NCI-H146 treated with DMSO at 0.1 percent for 48 hours (cell line): ENCODE results near the gene UST.
A peak's percentile ranks its signal among the peaks of the same experiment; 100 is the strongest.
"Not testable (repeated sequence)": the region's sequence is repeated elsewhere in the genome, so short reads cannot be mapped to it uniquely, and the experiment has no call there.

Experiments used
- DNase-seq: peaks from one replicate; lab custom pipeline; 2025; ENCODE audit not compliant: unreplicated experiment; lab: John Stamatoyannopoulos, UW

The UST gene

DNA sequence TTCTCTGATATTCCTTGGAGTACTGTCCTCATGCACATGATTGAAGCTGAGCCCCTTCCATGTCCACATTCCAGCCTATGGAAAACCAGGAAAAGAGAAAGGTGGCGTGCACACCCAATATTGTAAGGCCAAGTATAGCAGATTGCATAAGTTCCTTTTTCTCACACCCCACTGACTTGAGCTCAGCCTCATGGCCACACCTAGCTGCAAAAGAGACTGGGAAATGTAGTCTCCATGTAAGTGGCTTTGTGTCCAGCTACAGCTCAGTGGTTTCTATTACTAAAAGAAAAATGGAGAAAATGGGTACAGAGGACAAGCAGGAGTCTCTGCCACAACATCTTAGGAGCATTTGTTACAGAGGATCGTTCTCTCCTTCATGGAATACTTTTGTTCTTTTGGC is 10.8 kb upstream of the UST start:
- DNase-seq: no peak

DNA sequence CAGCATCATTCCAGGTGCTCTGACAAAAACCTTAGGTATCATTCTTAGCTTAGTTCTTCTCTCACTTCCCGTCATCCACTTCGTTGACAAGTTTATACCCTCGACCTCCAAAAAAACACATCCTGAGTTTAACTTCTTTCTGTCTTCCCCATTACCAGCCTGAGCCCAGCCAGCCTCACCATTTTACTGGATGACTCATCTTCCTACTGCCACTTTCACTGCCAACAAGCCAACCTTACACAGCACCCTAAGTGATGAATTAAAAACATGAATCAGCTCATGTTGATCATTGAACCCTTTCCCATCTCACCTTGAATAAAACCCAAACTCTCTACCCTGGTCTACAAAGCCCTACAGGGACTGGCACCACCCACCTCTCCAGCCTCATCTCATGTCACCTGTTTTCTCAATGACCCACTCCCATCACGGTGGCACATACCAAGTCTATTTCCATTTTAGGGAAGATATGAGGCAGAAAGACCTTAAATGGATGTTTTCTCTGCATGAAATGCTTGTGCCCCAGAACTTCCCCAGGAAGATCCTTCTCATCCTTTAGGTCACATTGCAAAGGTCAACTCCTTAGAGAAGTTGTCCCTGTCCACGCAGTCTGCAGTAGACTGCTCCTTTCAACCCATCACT is 9.9 kb upstream of the UST start:
- DNase-seq: no peak

DNA sequence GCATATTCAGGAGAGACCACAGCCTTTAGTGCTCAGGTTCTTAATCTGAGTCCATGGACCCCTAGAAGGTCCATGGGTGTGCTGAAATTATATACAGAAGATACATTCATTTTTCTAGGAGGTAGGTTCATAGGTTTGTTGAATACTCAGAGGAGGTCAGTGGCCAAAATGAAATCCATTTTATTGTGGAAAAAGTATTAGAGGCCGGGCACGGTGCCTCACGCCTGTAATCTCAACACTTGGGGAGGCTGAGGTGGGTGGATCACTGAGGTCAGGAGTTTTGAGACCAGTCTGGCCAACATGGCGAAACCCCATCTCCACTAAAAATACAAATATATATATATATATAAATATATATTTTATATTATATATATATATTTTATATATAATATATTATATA is 9.0 kb upstream of the UST start:
- DNase-seq: no peak

DNA sequence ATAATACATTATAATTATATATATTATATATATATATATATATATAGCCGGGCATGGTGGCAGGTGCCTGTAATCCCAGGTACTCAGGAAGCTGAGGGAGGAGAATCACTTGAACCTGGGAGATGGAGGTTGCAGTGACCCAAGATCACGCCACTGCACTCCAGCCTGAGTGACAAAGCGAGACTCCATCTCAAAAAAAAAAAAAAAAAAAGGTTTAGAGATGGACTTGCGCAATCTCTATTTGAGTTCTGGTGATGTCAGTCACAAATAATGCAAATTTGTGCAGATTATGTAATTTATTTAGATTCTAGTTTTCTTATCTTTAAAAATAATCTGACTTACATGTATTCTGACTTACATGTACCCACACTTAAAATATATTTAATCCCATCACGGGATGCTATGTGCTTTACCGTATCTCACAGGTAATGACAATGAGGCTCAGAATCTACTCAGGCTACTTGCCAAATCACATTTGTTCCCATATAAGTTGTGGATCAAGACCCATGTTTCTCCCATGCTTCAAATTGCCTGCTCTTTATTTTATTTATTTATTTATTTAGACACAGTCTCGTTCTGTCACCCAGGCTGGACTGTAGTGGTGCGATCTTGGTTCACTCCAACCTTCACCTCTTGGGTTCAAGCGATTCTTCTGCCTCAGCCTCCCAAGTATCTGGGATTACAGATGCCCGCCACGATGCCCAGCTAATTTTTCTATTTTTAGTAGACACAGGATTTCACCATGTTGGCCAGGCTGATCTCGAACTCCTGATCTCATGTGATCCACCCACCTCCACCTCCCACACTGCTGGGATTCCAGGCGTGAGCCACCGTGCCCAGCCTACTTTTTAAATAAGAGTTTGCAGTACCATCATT is 7.6 kb upstream of the UST start:
- no peak for DNase-seq

DNA sequence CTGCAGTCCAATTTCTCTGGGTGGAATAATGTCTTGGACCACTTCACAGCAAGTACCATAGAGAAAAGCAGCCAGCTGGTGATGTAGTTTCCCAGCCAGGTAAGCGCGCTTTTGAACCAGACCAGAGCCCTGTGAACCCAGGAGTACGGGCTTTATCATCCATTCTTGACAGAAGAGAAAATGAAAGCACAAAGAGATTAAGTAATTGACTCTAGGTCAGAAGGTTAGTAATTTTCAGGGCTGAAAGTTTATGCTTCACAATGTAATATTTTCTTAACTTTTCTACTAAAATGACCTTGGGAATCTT is 7.1 kb upstream of the UST start:
- DNase-seq: no peak

DNA sequence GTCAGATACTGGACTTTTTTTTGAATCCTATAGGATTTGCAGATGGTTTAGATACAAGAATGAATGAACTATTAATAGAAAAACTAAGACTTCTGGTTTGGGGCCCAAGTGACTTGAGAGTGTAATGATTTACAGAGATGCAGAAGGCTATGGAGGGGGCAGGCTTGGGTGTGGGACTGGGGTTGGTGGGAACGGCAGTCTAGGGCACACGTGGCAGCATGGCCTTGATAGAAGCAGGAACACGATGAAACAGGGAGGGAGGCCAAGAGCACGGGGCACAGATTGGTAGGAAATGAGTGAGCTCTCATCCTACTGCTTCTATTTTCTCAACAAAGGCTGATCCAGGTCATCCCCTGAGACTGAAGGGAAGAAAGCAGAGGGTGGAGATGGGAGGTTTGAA is 3.4 kb upstream of the UST start:
- no peak for DNase-seq

DNA sequence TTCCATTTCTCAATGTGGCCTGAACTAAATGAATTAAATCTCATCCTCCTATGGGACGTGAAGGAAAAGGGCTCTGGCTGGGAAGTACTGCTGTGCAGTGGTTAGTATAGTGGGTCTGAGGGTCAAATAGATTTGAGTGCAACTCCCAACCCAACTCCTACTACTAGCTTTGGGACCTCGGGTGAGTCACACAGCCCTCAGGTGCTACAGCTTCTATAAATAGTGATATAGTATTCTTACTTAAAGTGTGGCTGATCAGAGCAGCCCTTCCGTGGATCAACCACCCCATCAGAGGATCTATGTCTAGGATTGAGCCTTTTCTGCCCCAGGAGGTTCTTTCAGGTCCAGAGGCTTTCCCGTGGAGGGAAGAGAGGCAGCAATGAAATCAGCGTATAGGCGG is 904 bp upstream of the UST start:
- DNase-seq: no peak

DNA sequence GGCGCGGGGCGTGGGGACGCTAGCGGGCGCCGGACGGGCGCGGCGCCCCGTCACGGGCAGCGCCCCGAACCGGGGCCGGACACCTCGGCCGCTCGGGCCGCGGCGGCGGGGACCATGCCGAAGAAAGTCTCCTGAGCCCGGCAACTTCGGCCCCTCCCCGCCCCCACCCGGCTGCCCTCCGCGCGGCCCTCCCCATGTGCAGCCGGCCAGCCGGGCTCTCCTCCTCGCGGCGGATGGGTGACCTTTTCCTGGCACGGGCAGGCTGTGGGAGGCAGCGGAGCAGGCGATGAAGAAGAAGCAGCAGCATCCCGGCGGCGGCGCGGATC is 278 bp downstream of the UST start:
- no peak for DNase-seq

DNA sequence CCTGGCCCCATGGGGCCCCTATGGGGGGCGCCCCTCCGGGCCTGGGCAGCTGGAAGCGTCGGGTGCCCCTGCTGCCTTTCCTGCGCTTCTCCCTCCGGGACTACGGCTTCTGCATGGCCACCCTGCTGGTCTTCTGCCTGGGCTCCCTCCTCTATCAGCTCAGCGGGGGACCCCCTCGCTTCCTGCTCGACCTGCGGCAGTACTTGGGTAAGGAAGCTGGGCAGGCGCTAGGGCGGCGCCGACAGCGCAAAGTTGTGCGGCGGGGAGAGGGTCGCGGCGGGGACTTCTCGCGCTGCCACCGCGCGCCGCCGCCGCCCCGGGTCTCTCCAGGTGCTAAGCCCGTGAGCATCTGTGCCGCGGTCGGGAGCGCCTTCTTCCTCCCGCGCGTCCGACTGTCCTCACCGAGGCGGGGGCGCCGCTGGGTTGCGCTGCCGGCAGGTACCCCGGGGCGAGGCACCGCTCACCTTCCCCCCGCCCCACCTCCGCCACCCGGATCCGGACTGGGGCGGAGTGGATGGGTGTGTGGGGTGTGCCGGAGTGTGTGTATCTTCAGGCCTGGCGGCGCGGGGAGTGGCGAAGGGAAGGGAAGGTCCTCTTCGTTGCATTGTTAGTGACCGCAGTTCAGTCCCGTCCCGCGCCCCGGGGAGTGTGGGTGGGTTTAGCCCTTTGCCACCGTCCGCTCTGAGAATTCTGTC is 788 bp downstream of the UST start:
- DNase-seq: peak; percentile 87

DNA sequence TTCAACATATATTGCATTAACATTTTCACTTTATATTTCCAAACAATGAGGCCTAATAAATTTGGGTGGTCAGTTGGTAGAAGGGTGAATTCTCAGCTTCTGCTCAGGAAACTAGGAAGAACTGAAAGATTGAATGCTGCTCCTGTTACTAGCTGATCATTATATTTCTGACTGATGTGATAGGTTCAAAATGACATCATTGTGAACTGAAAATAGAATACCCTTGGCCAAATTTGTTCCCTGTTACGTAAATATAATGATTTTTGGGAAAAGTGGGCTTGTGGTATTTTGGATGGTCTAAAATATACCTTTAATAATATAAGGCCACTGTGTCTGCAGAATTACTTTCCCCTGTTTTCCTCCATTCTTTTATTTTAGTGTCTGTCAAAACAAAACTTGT is 2.8 kb downstream of the UST start:
- DNase-seq: no peak

DNA sequence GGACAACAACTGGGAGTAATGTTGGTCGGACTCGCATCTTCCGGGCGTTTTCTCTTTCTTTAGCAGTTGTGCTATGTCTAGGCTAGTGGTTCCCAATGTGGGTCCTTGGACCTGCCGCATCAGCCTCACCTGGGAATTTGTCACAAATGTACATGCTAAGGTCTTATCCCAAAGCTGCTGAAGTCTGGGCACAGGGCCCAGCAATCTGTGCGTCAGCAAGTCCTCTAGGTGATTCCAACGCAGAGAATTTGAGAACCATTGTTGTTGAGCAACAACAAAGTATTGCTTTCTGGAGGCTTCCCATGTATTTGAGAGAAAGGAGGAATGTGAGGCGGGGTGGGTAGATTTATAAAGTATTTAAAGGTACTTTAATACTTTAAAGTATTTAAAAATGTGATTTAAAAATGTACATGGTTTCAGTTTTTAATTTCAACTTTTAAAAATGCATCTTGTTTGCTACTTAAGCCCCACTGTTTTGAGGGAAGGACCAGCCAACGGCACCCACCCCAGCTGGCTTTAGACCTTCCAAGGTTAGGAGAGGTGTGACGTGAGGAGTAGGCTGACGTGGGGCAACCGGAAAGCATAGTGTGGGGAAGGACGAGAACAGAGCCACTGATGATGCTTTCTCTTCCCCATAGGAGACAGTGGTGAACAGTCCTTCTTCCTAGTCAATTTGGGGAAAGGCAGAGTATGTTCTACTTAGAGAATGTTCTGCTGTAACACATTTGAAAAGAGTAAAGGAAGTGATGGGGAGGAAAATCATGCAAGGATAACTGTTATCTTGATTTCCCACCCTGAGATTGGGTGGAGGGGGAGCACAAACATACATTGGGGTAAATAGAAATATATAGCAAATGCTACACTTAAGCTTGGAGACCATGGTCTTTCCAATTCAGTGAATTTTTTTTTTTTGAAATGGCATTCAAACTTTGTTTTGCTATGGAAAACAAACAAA is 4.3 kb downstream of the UST start:
- no peak for DNase-seq

DNA sequence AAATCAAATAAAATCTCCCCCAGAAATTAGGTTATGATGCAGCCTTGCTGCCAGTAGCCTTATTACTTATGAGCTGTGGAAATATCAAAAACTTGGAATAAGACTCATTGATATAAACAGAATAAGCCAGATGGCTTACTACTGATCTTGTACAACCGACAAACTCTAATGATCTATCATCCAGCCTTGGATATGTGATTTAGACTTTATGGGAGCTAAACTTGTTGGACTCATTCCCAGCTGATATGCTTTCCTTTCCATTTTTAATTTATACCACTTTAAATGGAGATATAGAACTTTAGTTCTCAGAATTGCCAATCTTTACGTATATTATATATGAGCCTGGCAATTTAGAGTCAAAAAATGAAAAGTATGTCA is 5.0 kb downstream of the UST start:
- DNase-seq: no peak

DNA sequence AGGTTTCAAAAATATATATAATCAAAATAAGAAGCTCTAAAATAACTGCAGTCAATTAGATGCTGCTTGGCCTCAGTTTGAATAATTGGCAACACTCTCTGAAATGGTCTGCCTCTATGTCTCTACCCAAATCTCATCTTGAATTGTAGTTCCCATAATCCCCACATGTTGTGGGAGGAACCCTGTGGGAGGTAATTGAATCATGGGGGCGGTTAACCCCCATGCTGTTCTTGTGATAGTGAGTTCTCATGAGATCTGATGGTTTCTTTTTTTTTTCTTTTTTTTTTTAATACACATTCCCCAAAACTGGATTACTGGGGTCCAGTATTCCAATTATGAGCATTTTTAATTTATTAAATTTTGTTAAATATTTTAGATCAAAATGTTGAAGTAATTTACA is 8.5 kb downstream of the UST start:
- DNase-seq: not testable (repeated sequence)

DNA sequence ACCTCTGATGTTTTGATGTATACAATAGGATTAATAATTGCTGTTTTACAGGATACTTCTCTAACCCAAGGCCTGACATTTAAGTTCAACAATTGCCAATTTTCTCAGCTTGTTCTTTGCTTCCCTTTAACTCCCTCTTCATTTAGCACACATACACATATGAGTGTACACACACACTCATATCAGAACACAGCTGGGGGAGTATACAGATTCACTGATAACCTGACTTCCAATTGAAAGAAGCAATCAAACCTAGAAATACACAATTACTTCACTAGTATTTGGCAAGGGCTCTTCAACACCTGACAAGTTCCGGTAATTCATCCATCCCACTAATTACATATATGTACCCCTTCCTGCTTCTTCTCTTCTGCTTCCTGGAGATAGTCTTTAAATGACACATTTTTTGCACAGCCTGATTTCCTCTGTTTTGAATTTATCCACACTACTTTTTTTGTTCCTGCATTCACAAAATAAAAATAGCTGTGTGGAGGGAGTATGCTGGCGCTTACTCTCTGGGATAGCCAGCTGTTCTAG is 11.2 kb downstream of the UST start:
- no peak for DNase-seq

DNA sequence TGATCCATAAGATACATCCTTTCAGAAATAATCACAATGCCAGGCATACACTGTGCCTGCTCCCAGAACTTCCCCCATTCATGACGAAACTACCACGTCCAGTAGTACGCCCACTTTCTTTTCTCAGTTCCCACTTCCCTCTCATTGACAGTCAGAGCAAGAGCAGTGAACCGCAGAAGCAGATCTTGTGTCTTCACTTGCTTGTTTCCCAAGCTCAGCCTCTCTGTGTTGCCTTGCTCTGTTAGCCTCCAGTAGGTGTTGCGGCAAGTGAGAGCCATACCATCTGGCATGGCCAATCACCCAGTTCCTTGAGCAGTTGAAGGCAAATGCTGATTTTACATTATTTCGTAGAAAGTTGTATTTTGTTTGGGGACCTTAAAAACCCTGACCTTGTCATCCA is 11.7 kb downstream of the UST start:
- DNase-seq: no peak

DNA sequence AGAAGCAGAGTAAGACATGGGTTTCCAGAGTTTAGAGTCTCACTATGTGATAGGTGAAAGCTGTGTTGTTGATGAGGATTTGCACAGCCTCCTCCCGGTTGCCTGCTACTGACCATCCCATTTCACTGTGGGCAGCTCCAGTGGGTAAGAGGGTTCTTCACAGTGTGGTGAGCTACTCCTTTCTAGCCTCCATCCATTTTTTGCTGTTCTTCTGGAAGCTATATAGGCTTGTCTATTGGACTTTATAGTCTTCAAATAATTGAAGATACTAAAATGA is 13.4 kb downstream of the UST start:
- DNase-seq: no peak

DNA sequence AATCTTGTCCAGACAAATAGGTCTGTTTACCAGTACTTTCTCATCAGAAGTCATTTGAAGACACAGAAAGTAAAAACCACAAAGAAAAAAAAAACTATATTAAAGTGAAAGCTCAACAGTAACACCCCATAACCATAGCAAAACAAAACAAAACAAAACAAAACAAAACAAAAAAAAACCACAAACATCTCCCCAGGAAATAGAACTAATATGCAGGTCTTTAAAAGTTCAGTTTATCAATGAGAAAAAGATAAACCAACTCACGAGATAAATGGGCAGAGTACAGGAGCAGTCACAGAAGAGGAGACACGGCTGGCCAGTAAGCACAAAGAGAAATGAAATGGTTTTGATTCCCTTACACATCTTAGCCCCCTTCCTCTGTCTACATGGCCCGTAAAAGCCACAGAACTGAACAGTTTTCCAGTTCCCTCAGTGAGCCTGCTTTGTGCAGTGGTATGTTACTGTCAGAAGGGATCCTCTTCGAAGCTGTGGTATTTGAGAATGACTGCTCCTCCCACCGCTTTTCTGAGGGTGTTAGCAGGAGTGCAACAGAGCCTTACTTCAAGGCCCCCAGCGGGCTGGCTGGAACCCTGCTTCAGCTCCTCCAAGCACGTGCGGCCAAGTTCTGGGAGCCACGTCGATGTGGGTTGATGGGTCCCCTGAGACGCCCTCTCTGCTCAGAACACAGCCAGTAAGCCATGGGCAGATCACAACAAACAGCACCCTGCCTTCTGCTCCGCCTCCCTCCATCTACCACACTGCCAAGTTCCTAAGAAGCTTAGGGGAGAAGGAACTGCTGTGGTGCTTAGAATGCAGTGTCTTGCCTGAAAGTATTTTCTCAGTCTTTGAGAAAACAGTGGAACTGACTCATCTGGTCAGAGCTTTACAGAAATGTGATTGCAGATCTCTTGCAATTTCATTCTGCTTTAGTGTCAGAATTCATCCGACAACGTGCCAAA is 14.0 kb downstream of the UST start:
- no peak for DNase-seq

DNA sequence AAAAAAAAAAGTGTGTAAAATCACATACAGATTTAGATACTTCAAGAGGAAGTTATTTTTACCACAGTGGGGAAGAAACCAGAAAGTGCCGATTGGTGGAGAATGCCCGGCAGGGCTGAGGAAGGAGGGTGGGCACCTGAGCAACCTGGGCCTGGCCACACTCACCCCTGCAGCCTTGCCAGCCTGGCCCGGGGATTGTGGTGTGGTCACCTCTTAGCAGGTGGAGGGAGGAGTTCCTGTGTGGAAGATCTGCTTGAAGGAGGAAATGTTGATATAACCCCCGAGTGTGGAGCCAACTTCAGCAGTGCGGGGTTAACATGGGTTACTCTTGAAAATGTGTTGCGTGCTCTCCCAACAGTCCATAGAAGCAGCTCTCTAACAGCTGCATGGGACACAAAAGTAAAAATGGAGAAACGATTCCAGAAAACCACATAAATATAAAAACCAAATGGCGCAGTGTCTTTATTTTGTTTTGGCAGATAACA is 14.7 kb downstream of the UST start:
- no peak for DNase-seq

DNA sequence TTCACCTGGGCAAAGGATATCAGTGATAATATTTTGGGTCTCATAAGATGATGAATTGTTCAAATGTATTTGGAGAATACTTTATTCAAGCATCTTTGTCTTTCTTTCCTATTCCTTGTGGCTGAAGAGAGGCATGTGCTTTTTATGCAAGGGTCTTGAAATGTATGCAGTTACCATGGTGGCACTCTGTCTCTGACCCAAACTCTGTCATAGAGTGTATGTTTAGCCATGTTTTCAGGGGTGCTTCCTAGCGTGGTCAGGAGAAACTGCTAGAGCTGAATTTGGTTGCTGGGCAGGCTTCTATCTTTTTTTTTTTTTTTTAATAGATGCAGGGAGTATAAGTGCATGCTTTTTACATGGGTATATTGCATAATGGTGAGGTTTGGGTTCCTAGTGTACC is 15.4 kb downstream of the UST start:
- no peak for DNase-seq
